Dendritic cell treated with granulocyte-macrophage colony-stimulating factor and Interleukin-4, amounts not matched to agents 40 ng/mL and 50 ng/mL, for 4 days (primary cell): Measurements from ENCODE around the gene TENT5C.

Experiments
- H3K27ac Mint-ChIP-seq: one replicate; pipeline ENCODE4 v1.8.0; 2022; ENCODE audit warnings: mild to moderate bottlenecking, mixed read lengths
- H3K27me3 Mint-ChIP-seq: one replicate; pipeline ENCODE4 v1.8.0; 2022; ENCODE audit warnings: mild to moderate bottlenecking, mixed read lengths
- H3K36me3 Mint-ChIP-seq: one replicate; pipeline ENCODE4 v1.8.0; 2022; ENCODE audit warnings: low read depth, mixed read lengths
- H3K4me1 Mint-ChIP-seq: one replicate; pipeline ENCODE4 v1.8.0; 2022; ENCODE audit warnings: low read depth, mixed read lengths
- H3K4me3 Mint-ChIP-seq: one replicate; pipeline ENCODE4 v1.8.0; 2022; ENCODE audit warnings: mild to moderate bottlenecking, moderate library complexity, mixed read lengths
- H3K9me3 Mint-ChIP-seq: one replicate; pipeline ENCODE4 v1.8.0; 2022; ENCODE audit warnings: mixed read lengths
- intact Hi-C: fragments of 100-400 bp; cut with micrococcal nuclease; formaldehyde crosslinking; loops from one replicate; pipeline ENCODE4 v1.15.0; 2022

The TENT5C gene

GRCh38 chr1:117608115-117608615 is 2.3 kb downstream of the TENT5C start:
- peaks cover 30% of the 10 kb centered on the region for H3K4me1 Mint-ChIP-seq
- no peaks in the 10 kb centered on the region for H3K9me3 Mint-ChIP-seq
- intact Hi-C loops = loop anchor here (10.0 kb wide), 2 partner anchors 127 to 1113 kb away; no protein-coding TSS in a partner anchor
- peaks cover 49% of the 10 kb centered on the region for H3K27me3 Mint-ChIP-seq
- no peak overlapping the region for H3K4me3 Mint-ChIP-seq
- H3K27ac Mint-ChIP-seq = no peak overlapping the region
- H3K36me3 Mint-ChIP-seq = no peaks in the 10 kb centered on the region

- peaks cover 35% of the 10 kb centered on the region for H3K4me1 Mint-ChIP-seq
- intact Hi-C loops = loop anchor here (10.0 kb wide), 2 partner anchors 126 to 1114 kb away; no protein-coding TSS in a partner anchor
- H3K4me3 Mint-ChIP-seq = no peak overlapping the region
- H3K36me3 Mint-ChIP-seq = no peaks in the 10 kb centered on the region
- no peaks in the 10 kb centered on the region for H3K9me3 Mint-ChIP-seq
- peaks cover 44% of the 10 kb centered on the region for H3K27me3 Mint-ChIP-seq
- no peak overlapping the region for H3K27ac Mint-ChIP-seq
These were observed 2.9 kb downstream of the TENT5C start for GRCh38 chr1:117608758-117609157.

GRCh38 chr1:117609471-117609911 is 3.6 kb downstream of the TENT5C start:
- Mint-ChIP-seq H3K4me1 (peaks cover 41% of the 10 kb centered on the region), H3K27ac (no peak overlapping the region), H3K9me3 (no peaks in the 10 kb centered on the region), H3K27me3 (peaks cover 37% of the 10 kb centered on the region), H3K4me3 (no peak overlapping the region), H3K36me3 (no peaks in the 10 kb centered on the region)
- intact Hi-C loops = loop anchor here (10.0 kb wide), 2 partner anchors 125 to 1115 kb away; no protein-coding TSS in a partner anchor

DNA sequence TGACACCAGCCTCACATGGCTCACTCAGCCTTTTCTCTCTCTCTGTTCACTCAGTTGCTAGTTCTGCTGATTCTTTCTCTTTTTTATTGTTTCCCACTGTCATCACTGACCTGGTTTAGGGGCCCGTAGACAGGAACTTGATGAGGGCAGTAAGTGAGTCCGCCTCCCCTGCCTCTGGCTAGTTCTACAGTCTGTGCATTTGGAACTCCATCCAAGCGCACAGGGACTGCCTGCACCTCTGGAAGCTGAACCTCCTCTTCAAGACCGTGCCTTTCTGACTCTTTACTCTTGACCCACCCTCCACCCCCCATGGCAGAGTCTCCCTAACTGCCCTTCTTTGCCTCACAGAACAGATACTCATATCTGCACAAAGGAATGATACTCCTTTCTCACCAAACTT is 4.2 kb downstream of the TENT5C start:
- peaks cover 33% of the 10 kb centered on the region for H3K27me3 Mint-ChIP-seq
- no peaks in the 10 kb centered on the region for H3K36me3 Mint-ChIP-seq
- intact Hi-C loops = no loop called here
- no peak overlapping the region for H3K27ac Mint-ChIP-seq
- H3K4me3 Mint-ChIP-seq = no peak overlapping the region
- H3K4me1 Mint-ChIP-seq = peaks cover 46% of the 10 kb centered on the region
- H3K9me3 Mint-ChIP-seq = no peaks in the 10 kb centered on the region

DNA sequence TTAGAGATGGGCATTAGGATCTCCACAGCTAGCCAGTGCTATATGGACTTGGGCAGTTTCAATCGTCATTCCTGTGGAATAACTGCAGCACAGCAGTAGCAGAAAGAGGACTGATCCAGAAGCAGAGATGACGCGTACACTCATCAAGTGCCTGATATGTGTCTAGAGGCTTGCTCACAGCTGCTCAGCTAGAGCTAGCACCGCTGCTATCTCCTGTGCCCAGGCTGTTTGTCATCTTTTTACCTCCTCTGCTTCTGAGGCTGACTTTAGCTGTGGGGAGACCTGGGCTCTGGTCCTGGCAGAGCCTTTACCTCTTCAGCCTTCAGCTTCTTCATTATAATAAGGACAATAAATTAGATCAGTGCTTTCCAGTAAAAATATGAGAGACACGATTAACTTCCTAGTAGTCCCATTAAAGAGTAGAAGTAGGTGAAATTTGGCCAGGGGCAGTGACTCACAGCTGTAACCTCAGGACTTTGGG is 5.3 kb downstream of the TENT5C start:
- intact Hi-C loops = no loop called here
- Mint-ChIP-seq H3K36me3 (no peaks in the 10 kb centered on the region), H3K4me1 (peaks cover 37% of the 10 kb centered on the region), H3K9me3 (no peaks in the 10 kb centered on the region), H3K4me3 (no peak overlapping the region), H3K27me3 (peaks cover 25% of the 10 kb centered on the region), H3K27ac (no peak overlapping the region)

- Mint-ChIP-seq H3K27ac (no peak overlapping the region), H3K9me3 (no peaks in the 10 kb centered on the region), H3K36me3 (no peaks in the 10 kb centered on the region), H3K4me1 (peaks cover 30% of the 10 kb centered on the region), H3K27me3 (peaks cover 18% of the 10 kb centered on the region), H3K4me3 (no peak overlapping the region)
- intact Hi-C loops = no loop called here
These were observed 6.1 kb downstream of the TENT5C start for GRCh38 chr1:117611894-117612483.

DNA sequence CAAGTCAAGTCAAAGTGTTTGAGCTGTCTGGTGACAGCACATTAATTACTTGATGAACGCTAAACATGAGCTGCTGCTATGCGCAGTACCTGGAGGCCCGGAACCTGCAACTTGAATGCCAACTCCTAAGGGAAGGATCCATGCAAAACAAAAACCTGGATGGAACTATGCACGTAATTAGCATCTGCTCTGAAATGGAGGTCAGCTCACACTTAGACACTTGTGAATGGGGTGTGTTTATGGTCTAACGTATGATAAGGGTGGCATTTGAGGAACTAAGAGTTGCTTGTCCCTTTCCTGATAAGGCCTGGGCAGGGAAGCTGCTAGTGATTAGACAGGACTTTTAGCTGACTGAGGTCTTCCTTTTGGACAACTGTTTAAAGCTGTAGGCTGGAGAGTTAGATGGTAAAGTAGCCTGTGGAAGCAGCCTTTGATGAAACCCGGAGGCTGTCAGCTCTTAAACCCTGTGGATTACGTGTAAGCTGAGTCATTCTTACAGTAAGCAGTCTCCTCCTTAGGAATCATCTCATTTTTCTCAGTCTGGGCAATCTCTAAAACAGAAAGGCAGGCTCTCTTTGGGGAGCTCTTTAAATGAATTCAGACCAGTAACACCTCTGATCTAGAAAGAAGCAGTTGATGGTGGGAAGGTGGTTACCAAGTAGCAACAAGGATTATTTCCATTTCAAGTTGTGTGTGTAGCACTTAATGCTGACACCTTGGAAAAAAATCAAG is 6.8 kb downstream of the TENT5C start:
- peaks cover 24% of the 10 kb centered on the region for H3K4me1 Mint-ChIP-seq
- no peaks in the 10 kb centered on the region for H3K9me3 Mint-ChIP-seq
- intact Hi-C loops = no loop called here
- H3K36me3 Mint-ChIP-seq = no peaks in the 10 kb centered on the region
- H3K4me3 Mint-ChIP-seq = no peak overlapping the region
- peaks cover 11% of the 10 kb centered on the region for H3K27me3 Mint-ChIP-seq
- H3K27ac Mint-ChIP-seq = no peak overlapping the region

DNA sequence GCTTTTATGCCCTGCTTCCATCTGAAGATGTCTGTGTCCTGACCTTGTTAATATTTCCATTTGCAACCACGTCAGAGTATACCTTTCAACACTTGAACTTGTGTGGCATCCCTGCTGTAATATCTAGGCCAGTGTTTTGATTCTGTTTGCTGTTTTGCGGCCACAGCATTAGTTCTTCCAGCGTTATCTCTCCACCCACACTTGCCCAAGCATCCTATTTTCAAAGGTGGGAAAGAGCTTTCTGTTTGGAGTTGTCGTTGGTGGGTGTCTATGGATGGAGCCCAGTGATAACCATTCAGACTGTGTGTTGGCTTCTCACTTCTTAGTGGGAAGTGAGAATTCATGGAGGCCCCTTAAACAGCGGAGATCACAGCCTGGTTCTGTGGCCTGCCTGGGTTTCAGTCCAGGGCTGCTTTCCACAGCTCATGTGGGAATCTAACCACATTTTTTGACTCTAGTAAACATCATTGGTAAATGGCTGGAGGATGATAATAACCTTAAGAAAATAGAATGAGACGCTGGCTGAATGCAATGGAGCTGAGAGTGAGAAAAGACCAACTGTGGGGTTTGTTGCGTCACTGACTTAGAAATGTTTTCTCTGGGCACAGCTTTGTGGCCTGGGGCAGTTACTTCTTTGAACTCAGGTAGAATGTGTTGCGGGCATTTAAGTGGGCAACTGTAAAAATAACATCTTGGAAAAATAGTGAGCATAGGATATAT is 7.6 kb downstream of the TENT5C start:
- Mint-ChIP-seq H3K4me1 (peaks cover 23% of the 10 kb centered on the region), H3K36me3 (no peaks in the 10 kb centered on the region), H3K4me3 (no peak overlapping the region), H3K9me3 (no peaks in the 10 kb centered on the region), H3K27ac (no peak overlapping the region), H3K27me3 (peaks cover 6% of the 10 kb centered on the region)
- intact Hi-C loops = no loop called here

- no peak overlapping the region for H3K4me3 Mint-ChIP-seq
These were observed 8.3 kb downstream of the TENT5C start for GRCh38 chr1:117613969-117614729.

DNA sequence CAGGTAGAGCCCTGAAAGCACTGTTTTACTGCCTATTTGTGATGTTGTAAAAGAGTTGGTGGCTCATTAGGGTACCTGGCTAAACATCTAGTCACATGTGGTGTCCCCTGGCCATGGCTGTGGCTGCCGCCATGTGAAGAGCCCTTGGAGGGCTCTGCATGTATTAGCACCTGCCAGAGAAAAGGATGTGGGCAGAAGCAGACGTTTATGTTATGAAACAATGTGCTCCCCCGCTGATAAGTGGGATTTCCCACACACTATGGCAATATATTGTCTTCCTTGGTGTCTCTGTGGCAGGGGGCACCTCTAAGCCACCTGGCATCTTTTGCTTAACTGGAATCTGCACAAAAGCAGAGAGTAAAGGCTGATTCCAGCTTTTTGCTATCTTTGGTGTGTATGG is 9.6 kb downstream of the TENT5C start:
- intact Hi-C loops = no loop called here
- Mint-ChIP-seq H3K27me3 (no peaks in the 10 kb centered on the region), H3K36me3 (no peaks in the 10 kb centered on the region), H3K4me1 (peaks cover 23% of the 10 kb centered on the region), H3K27ac (no peak overlapping the region), H3K4me3 (no peak overlapping the region), H3K9me3 (no peaks in the 10 kb centered on the region)

More at GRCh38 chr1:117613969-117614729, 8.3 kb downstream of the TENT5C start:
- H3K4me1 Mint-ChIP-seq = peaks cover 23% of the 10 kb centered on the region
- intact Hi-C loops = no loop called here
- no peaks in the 10 kb centered on the region for H3K36me3 Mint-ChIP-seq
- H3K9me3 Mint-ChIP-seq = no peaks in the 10 kb centered on the region
- H3K27me3 Mint-ChIP-seq = peaks cover 2% of the 10 kb centered on the region
- no peak overlapping the region for H3K27ac Mint-ChIP-seq

GRCh38 chr1:117616356-117616755 is 10.5 kb downstream of the TENT5C start:
- Mint-ChIP-seq H3K27me3 (no peaks in the 10 kb centered on the region), H3K9me3 (no peaks in the 10 kb centered on the region), H3K4me1 (peaks cover 23% of the 10 kb centered on the region), H3K4me3 (no peak overlapping the region), H3K36me3 (no peaks in the 10 kb centered on the region), H3K27ac (no peak overlapping the region)
- intact Hi-C loops = no loop called here

- Mint-ChIP-seq H3K4me1 (peaks cover 23% of the 10 kb centered on the region), H3K4me3 (no peak overlapping the region), H3K27ac (no peak overlapping the region), H3K27me3 (no peaks in the 10 kb centered on the region), H3K36me3 (no peaks in the 10 kb centered on the region), H3K9me3 (no peaks in the 10 kb centered on the region)
- intact Hi-C loops = no loop called here
These were observed 11.1 kb downstream of the TENT5C start for GRCh38 chr1:117616967-117617366.

- Mint-ChIP-seq H3K27ac (no peak overlapping the region), H3K4me1 (peaks cover 19% of the 10 kb centered on the region), H3K36me3 (no peaks in the 10 kb centered on the region), H3K27me3 (no peaks in the 10 kb centered on the region), H3K4me3 (no peak overlapping the region), H3K9me3 (no peaks in the 10 kb centered on the region)
- intact Hi-C loops = no loop called here
These were observed 12.7 kb downstream of the TENT5C start for GRCh38 chr1:117618450-117619122.
